H54 (cell line): Measurements from ENCODE around the gene HDAC11.

Experiments used
- DNase-seq: peaks from one replicate; pipeline ENCODE4 v3.0.0; 2011; ENCODE audit warnings: low spot score, mixed read lengths; ENCODE audit not compliant: insufficient read length
- FAIRE-seq: peaks from 3 replicates; lab custom pipeline; 2011; peaks lifted over from hg19 to GRCh38; lab: Jason Lieb, UNC
- POLR2A ChIP-seq: IDR thresholded peaks from 2 replicates; pipeline ENCODE4 v1.6.1; 2011; ENCODE audit warnings: low read depth, mild to moderate bottlenecking, low read length

Gene HDAC11

GRCh38 chr3:13501958-13502790, 22.1 kb downstream of the HDAC11 start:
- TF ChIP-seq POLR2A: no peak
- no peak for FAIRE-seq
- no peak for DNase-seq

- DNase-seq: no peak
- no peak for FAIRE-seq
- TF ChIP-seq POLR2A: no peak
These were observed 22.6 kb downstream of the HDAC11 start for GRCh38 chr3:13502791-13503060.

- DNase-seq (peak; percentile 92), FAIRE-seq (peak; percentile 87)
- no peak for TF ChIP-seq POLR2A
These were observed 24.2 kb downstream of the HDAC11 start for GRCh38 chr3:13504161-13504831.

- no peak for FAIRE-seq
- no peak for DNase-seq
- no peak for TF ChIP-seq POLR2A
These were observed 25.3 kb downstream of the HDAC11 start for GRCh38 chr3:13505147-13506130.

GRCh38 chr3:13506239-13506638, 26.1 kb downstream of the HDAC11 start:
- FAIRE-seq: no peak
- TF ChIP-seq POLR2A: no peak
- no peak for DNase-seq

- DNase-seq (no peak), FAIRE-seq (no peak)
- TF ChIP-seq POLR2A: no peak
These were observed 26.6 kb downstream of the HDAC11 start for GRCh38 chr3:13506680-13507079.

- 0 out of 2 replicates have a peak, but pooled peaks have one; percentile 3 for TF ChIP-seq POLR2A
- FAIRE-seq (no peak), DNase-seq (no peak)
These were observed 27.1 kb downstream of the HDAC11 start for GRCh38 chr3:13507247-13507569.

GRCh38 chr3:13507570-13508339, 27.6 kb downstream of the HDAC11 start:
- DNase-seq: peak; percentile 49
- TF ChIP-seq POLR2A: no peak
- no peak for FAIRE-seq

- no peak for TF ChIP-seq POLR2A
- DNase-seq (no peak), FAIRE-seq (no peak)
These were observed 28.4 kb downstream of the HDAC11 start for GRCh38 chr3:13508496-13508895.

- no peak for TF ChIP-seq POLR2A
- no peak for DNase-seq
- FAIRE-seq: no peak
These were observed 29.1 kb downstream of the HDAC11 start for GRCh38 chr3:13509059-13509815.

- DNase-seq (no peak), FAIRE-seq (no peak)
- no peak for TF ChIP-seq POLR2A
These were observed 29.7 kb downstream of the HDAC11 start for GRCh38 chr3:13509816-13510192.

GRCh38 chr3:13512451-13512850, 32.3 kb downstream of the HDAC11 start:
- FAIRE-seq (no peak), DNase-seq (no peak)
- no peak for TF ChIP-seq POLR2A
